Muscle of leg (tissue), 11 donors: ENCODE measurements around the gene VARS2. TPM values are rescaled to one million over a fixed set of nuclear protein-coding genes. Genes with fewer than 3 reads are reported as not detected.

ENCODE experiments used
- DNase-seq: peaks from one replicate; pipeline ENCODE4 v3.0.0; 2013
- H3K27ac ChIP-seq: one replicate; pipeline ENCODE4 v1.5.1; 2013; ENCODE audit warnings: mild to moderate bottlenecking, low read length, control low read depth
- H3K27me3 ChIP-seq: one replicate; pipeline ENCODE4 v1.6.1; 2013; ENCODE audit warnings: low read length; ENCODE audit not compliant: control insufficient read depth, insufficient read depth
- H3K36me3 ChIP-seq: one replicate; pipeline ENCODE4 v1.6.1; 2013; ENCODE audit warnings: low read length; ENCODE audit not compliant: control insufficient read depth, insufficient read depth
- H3K4me1 ChIP-seq: one replicate; pipeline ENCODE4 v1.6.1; 2013; ENCODE audit warnings: low read length; ENCODE audit not compliant: control insufficient read depth, insufficient read depth
- H3K4me3 ChIP-seq: one replicate; pipeline ENCODE4 v1.5.1; 2013; ENCODE audit warnings: low read length, control low read depth
- H3K9me3 ChIP-seq: replicated peaks from 2 replicates; pipeline ENCODE4 v1.6.1; 2013; ENCODE audit warnings: low read depth, low read length; ENCODE audit not compliant: control insufficient read depth
- WGBS: methylation state at CpG from one replicate; pipeline ENCODE4 v1.1.5; 2013; ENCODE audit warnings: missing lambda C conversion rate; ENCODE audit not compliant: insufficient coverage; 5-methylcytosine and 5-hydroxymethylcytosine counted together
- polyA plus RNA-seq, 8 donors: library from polyadenylated mRNA; unstranded; fragments of 120-200 nt; gene quantifications; one replicate each; pipeline versions ENCODE4 v1.2.1 to v1.2.3, GENCODE V29; 2013; ENCODE audit warnings: inconsistent platforms in 1 of 8, low replicate concordance in 1 of 8; ENCODE audit not compliant: insufficient read length in 8 of 8, insufficient read depth in 1 of 8
- total RNA-seq: library from RNA; stranded (reverse); fragments of 120-200 nt; gene quantifications from one replicate; pipeline ENCODE4 v1.2.4, GENCODE V29; 2013

Gene VARS2
- total and polyA plus RNA-seq, 9 donors, result 20.1 to 34.8 (median 27.5) TPM

DNA sequence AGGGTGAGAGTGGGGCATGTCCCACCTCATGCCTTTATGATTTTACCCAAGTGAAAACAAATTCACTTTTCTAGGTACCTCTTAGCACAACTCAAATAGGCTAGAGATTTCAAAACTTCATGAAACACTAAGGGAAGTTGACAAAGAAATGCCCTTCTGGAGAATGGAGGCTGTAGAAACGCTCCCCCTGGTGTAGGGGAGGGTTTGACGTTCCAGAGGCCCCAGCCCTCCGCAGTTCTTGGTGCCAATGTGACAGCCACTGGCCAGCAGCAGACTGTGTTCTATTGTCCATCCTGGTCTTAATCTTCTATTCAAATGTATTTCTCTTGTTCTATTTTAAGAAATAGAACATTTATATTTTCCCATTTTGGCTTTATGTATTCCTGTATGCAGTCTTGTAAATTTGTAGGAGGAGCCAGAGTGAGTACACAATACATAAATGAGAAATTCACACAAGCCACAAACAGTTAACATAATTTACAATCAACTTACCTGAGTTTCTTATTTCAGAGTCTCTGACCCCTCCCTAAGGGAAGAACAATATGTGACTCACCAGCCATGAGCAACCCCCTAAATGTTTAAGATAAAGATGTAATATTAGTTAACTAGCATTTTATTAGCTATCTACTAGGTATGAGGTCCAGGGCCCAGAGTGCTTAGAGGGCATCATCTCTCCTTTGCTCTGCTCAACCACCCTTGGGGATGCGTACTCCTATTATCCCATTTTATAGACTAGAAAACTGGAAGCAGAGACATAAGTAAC is 60.6 kb downstream of the VARS2 start:
- WGBS, result 40% methylated on average over 1 of the region's 4 CpGs
- Histone ChIP-seq H3K27me3 (peaks cover 3% of the 10 kb centered on the region), H3K4me3 (no peak overlapping the region), H3K36me3 (no peaks in the 10 kb centered on the region), H3K27ac (no peak overlapping the region), H3K9me3 (no peaks in the 10 kb centered on the region), H3K4me1 (no peaks in the 10 kb centered on the region)
- DNase-seq, result no peak

Other genes with a start within 250 kb of the VARS2 start
- 18.6 TPM for gene DHX16, start 241.2 kb upstream of the VARS2 start, total RNA-seq
- 10 to 100 TPM; 22.1 to 29.1 (median 24.5) TPM for gene DHX16, start 241.2 kb upstream of the VARS2 start, polyA plus RNA-seq
- gene PPP1R18, start 227.6 kb upstream of the VARS2 start, total RNA-seq, result 19.3 TPM
- gene PPP1R18, start 227.6 kb upstream of the VARS2 start, polyA plus RNA-seq, result 10 to 100 TPM; 36.8 to 54.3 (median 45.4) TPM
- 7.2 TPM for gene NRM, start 223.3 kb upstream of the VARS2 start, total RNA-seq
- gene NRM, start 223.3 kb upstream of the VARS2 start, polyA plus RNA-seq, result 10 to 100 TPM; 34.4 to 49.7 (median 37.8) TPM
- 9.6 TPM for gene MDC1, start 197.0 kb upstream of the VARS2 start, total RNA-seq
- gene MDC1, start 197.0 kb upstream of the VARS2 start, polyA plus RNA-seq, result 10 to 100 TPM; 21.0 to 34.6 (median 25.5) TPM
- gene TUBB, start 193.9 kb upstream of the VARS2 start, total RNA-seq, result 403 TPM
- gene TUBB, start 193.9 kb upstream of the VARS2 start, polyA plus RNA-seq, result 1,000 to 10,000 TPM in 3 of 8 donors, 100 to 1,000 TPM in 5; 686 to 1,098 (median 967) TPM
- 84.5 TPM for gene FLOT1, start 171.6 kb upstream of the VARS2 start, total RNA-seq
- 100 to 1,000 TPM in 6 of 8 donors, 10 to 100 TPM in 2; 94.9 to 113 (median 107) TPM for gene FLOT1, start 171.6 kb upstream of the VARS2 start, polyA plus RNA-seq
- 6.7 TPM for gene IER3, start 169.7 kb upstream of the VARS2 start, total RNA-seq
- 10 to 100 TPM in 6 of 8 donors, 1 to 10 TPM in 2; 5.8 to 22.6 (median 12.9) TPM for gene IER3, start 169.7 kb upstream of the VARS2 start, polyA plus RNA-seq
- 42.4 TPM for gene DDR1, start 29.7 kb upstream of the VARS2 start, total RNA-seq
- gene DDR1, start 29.7 kb upstream of the VARS2 start, polyA plus RNA-seq, result 10 to 100 TPM; 55.2 to 87.4 (median 70.1) TPM
- gene GTF2H4, start 6.0 kb upstream of the VARS2 start, total RNA-seq, result 15.5 TPM
- gene GTF2H4, start 6.0 kb upstream of the VARS2 start, polyA plus RNA-seq, result 10 to 100 TPM; 22.0 to 26.5 (median 24.1) TPM
- not detected for gene SFTA2, start 17.9 kb downstream of the VARS2 start, total RNA-seq
- under 1 TPM in 3 of 8 donors, not detected in 5; 0.37 to 0.66 (median 0.47) TPM for gene SFTA2, start 17.9 kb downstream of the VARS2 start, polyA plus RNA-seq
- gene MUCL3, start 26.7 kb downstream of the VARS2 start, total RNA-seq, result not detected
- gene MUCL3, start 26.7 kb downstream of the VARS2 start, polyA plus RNA-seq, result under 1 TPM in 2 of 8 donors, not detected in 6; 0.05 to 0.15 TPM
- not detected for gene MUC21, start 69.5 kb downstream of the VARS2 start, total RNA-seq
- under 1 TPM in 1 of 8 donors, not detected in 7; 0.25 TPM for gene MUC21, start 69.5 kb downstream of the VARS2 start, polyA plus RNA-seq
- gene MUC22, start 96.2 kb downstream of the VARS2 start, total RNA-seq, result not detected
- gene MUC22, start 96.2 kb downstream of the VARS2 start, polyA plus RNA-seq, result 1 to 10 TPM in 1 of 8 donors, under 1 TPM in 2, not detected in 5; 0.04 to 2.4 (median 0.12) TPM
- not detected for gene C6orf15, start 198.3 kb downstream of the VARS2 start, total RNA-seq
- not detected for gene C6orf15, start 198.3 kb downstream of the VARS2 start, polyA plus RNA-seq
- gene PSORS1C1, start 200.6 kb downstream of the VARS2 start, total RNA-seq, result 1.3 TPM
- 1 to 10 TPM in 1 of 8 donors, under 1 TPM in 7; 0.22 to 1.4 (median 0.70) TPM for gene PSORS1C1, start 200.6 kb downstream of the VARS2 start, polyA plus RNA-seq
- not detected for gene CDSN, start 206.2 kb downstream of the VARS2 start, total RNA-seq
- gene CDSN, start 206.2 kb downstream of the VARS2 start, polyA plus RNA-seq, result under 1 TPM in 1 of 8 donors, not detected in 7; 0.07 TPM
- not detected for gene PSORS1C2, start 224.8 kb downstream of the VARS2 start, total RNA-seq
- gene PSORS1C2, start 224.8 kb downstream of the VARS2 start, polyA plus RNA-seq, result under 1 TPM in 6 of 8 donors, not detected in 2; 0.09 to 0.27 (median 0.26) TPM
- 16.4 TPM for gene CCHCR1, start 243.6 kb downstream of the VARS2 start, total RNA-seq
- 10 to 100 TPM; 15.1 to 21.2 (median 17.6) TPM for gene CCHCR1, start 243.6 kb downstream of the VARS2 start, polyA plus RNA-seq
- 11.3 TPM for gene TCF19, start 244.4 kb downstream of the VARS2 start, total RNA-seq
- 10 to 100 TPM in 7 of 8 donors, 1 to 10 TPM in 1; 9.3 to 18.4 (median 13.5) TPM for gene TCF19, start 244.4 kb downstream of the VARS2 start, polyA plus RNA-seq